Activated CD4-positive, alpha-beta T cell treated with anti-CD3 and anti-CD28 coated beads, Interleukin-2, amount 10 ng/mL, durations not matched to agents 7 days and 5 days (primary cell): ENCODE results near the gene FIP1L1. TPM values are rescaled to one million over a fixed set of nuclear protein-coding genes. Genes with fewer than 3 reads are reported as not detected.
"Not testable (repeated sequence)": the region's sequence is repeated elsewhere in the genome, so short reads cannot be mapped to it uniquely, and the experiment has no call there.

Experiments used
- CTCF ChIA-PET: fragments of 350-600 bp; sonication (Branson Sonifier 250); formaldehyde crosslinking; loops from one replicate; lab custom pipeline; 2021; ENCODE audit warnings: antibody characterized with exemption; lab: Charles Lee
- POLR2A ChIA-PET: fragments of 350-600 bp; sonication (Branson Sonifier 250); formaldehyde crosslinking; loops from one replicate; lab custom pipeline; 2021; ENCODE audit warnings: antibody characterized with exemption; lab: Charles Lee
- DNase-seq: peaks from one replicate; pipeline ENCODE4 v3.0.0-alpha.2; 2020
- H3K27ac Mint-ChIP-seq: one replicate; pipeline ENCODE4 v1.8.0; 2021; ENCODE audit warnings: mild to moderate bottlenecking, moderate library complexity, mixed read lengths
- H3K27me3 Mint-ChIP-seq: one replicate; pipeline ENCODE4 v1.8.0; 2021; ENCODE audit warnings: mixed read lengths
- H3K36me3 Mint-ChIP-seq: one replicate; pipeline ENCODE4 v1.8.0; 2021; ENCODE audit warnings: low read depth, mixed read lengths
- H3K4me1 Mint-ChIP-seq: one replicate; pipeline ENCODE4 v1.8.0; 2021; ENCODE audit warnings: mixed read lengths
- H3K4me3 Mint-ChIP-seq: one replicate; pipeline ENCODE4 v1.8.0; 2021; ENCODE audit warnings: mild to moderate bottlenecking, moderate library complexity, mixed read lengths
- H3K9me3 Mint-ChIP-seq: one replicate; pipeline ENCODE4 v1.8.0; 2021; ENCODE audit warnings: mixed read lengths
- total RNA-seq, 2 experiments: library from RNA; stranded (reverse); gene quantifications; one replicate each; pipeline ENCODE4 v1.2.3, GENCODE V29; 2021

FIP1L1 gene
- total RNA-seq, 2 experiments from 2014 or later, result 74.1 to 92.1 TPM

DNA sequence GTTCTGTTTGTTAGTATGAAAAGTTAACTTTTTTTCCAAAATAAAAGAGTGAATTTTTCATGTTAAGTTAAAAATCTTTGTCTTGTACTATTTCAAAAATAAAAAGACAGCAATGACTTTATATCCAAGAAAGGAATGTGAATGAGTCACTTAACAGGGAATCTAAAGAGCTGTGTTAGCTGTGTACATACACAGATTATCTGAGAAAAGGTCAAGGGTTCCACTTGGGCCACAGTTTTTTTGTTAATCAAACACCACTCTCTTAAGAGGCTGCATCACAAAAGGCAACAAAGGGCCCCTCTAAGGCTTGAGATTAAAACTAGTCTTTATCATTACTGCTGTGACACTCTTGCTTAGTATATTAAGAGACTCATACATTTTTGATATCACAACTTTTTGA is 82.1 kb downstream of the FIP1L1 start:
- Mint-ChIP-seq H3K4me3 (no peak overlapping the region), H3K36me3 (peaks cover 49% of the 10 kb centered on the region), H3K27me3 (no peaks in the 10 kb centered on the region), H3K27ac (no peak overlapping the region), H3K4me1 (no peaks in the 10 kb centered on the region), H3K9me3 (no peaks in the 10 kb centered on the region)
- DNase-seq, result no peak
- CTCF ChIA-PET, result interaction anchor here (0.5 to 0.7 kb wide), 2 partner anchors 9 to 125 kb away, joined by 3 read pairs; no protein-coding TSS in a partner anchor
- POLR2A ChIA-PET, result no interaction called here

DNA sequence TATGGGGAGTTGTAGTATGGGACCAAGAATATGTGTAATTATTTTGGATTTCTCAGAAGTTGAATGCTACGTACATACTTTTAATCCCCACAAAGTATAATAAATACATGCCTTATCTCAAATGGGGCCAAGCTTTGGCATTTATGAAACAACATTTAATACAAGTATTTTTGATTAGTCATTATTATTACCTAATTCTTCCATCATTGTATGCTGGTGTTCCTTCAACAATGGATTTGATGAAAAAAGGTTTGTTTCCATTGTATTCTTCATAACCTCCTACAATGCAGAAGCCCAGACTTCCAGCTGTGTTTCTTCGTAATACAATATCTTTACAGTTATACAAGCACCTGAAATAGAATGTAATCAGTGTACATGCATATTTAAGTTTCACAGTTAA is 83.8 kb downstream of the FIP1L1 start:
- no peak for DNase-seq
- peaks cover 35% of the 10 kb centered on the region for H3K36me3 Mint-ChIP-seq
- ChIA-PET CTCF (no interaction called here), POLR2A (no interaction called here)
- H3K9me3 Mint-ChIP-seq, result peaks cover 2% of the 10 kb centered on the region
- no peak overlapping the region for H3K4me3 Mint-ChIP-seq
- no peaks in the 10 kb centered on the region for H3K27me3 Mint-ChIP-seq
- H3K4me1 Mint-ChIP-seq, result no peaks in the 10 kb centered on the region
- H3K27ac Mint-ChIP-seq, result no peak overlapping the region

DNA sequence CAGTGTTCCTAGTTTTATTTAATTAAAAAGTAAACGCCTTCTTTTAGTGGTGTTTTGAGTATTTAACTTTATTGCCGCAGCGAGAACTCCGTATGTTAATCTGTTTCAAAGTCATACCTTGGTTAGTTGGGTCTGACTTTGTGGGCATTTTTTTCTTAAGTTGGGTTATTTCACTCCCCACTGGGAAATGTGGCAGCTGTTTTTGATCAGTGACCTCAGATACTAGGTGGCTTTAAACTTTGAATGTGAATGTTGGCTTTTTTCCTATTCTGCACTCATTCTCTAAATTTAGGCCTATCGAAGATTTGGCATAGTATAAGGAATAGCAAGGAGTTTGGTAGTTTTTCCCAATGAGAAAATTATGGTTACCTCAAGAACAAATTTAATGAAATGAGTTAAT is 85.9 kb downstream of the FIP1L1 start:
- Mint-ChIP-seq H3K9me3 (peaks cover 2% of the 10 kb centered on the region), H3K27ac (no peak overlapping the region), H3K4me1 (no peaks in the 10 kb centered on the region), H3K4me3 (no peak overlapping the region), H3K27me3 (no peaks in the 10 kb centered on the region), H3K36me3 (peaks cover 32% of the 10 kb centered on the region)
- DNase-seq, result no peak
- CTCF ChIA-PET, result no interaction called here
- POLR2A ChIA-PET, result no interaction called here

DNA sequence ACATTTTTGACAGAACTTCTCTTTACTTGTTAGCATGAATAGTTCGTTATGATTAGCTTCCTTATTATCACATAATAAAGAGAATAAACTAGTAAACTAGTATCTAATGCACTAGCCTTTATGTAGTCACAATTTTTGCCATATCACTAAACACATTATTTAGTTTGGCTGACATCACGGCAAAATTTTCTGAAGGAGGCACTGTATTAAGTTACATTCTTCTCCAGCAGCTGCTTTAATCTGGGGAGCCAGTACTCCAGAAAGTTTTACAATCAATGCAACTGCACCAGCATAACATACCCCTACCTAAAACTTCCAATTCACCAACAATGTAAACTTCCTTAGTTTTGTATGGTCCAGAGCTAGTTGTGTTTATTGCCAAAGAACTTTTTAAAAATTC is 87.8 kb downstream of the FIP1L1 start:
- Mint-ChIP-seq H3K27ac (no peak overlapping the region), H3K9me3 (peaks cover 8% of the 10 kb centered on the region), H3K4me3 (no peak overlapping the region), H3K27me3 (peaks cover 2% of the 10 kb centered on the region), H3K4me1 (no peaks in the 10 kb centered on the region), H3K36me3 (peaks cover 22% of the 10 kb centered on the region)
- no peak for DNase-seq
- POLR2A ChIA-PET, result no interaction called here
- CTCF ChIA-PET, result no interaction called here

DNA sequence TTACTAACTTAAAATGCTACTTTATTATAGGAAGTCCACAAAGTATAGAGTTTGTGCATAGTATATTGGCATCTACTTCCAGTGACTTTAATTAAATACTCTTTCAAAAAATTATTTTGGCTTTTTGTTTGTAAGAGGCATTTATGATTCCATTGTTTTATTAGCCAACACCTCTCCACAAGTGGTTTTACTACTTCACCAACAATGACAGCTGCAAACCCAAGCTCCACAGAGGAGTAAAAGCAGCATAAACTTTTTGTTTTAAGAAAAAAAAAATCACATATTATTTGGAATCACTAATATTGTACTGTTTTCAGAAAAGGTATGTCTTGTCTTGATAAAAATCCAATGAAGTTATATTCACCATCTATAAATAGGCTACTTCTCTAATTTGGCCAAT is 88.5 kb downstream of the FIP1L1 start:
- H3K9me3 Mint-ChIP-seq, result peaks cover 8% of the 10 kb centered on the region
- H3K36me3 Mint-ChIP-seq, result peaks cover 19% of the 10 kb centered on the region
- POLR2A ChIA-PET, result no interaction called here
- H3K27me3 Mint-ChIP-seq, result peaks cover 2% of the 10 kb centered on the region
- H3K4me3 Mint-ChIP-seq, result no peak overlapping the region
- no peak for DNase-seq
- no peak overlapping the region for H3K27ac Mint-ChIP-seq
- CTCF ChIA-PET, result no interaction called here
- no peaks in the 10 kb centered on the region for H3K4me1 Mint-ChIP-seq

DNA sequence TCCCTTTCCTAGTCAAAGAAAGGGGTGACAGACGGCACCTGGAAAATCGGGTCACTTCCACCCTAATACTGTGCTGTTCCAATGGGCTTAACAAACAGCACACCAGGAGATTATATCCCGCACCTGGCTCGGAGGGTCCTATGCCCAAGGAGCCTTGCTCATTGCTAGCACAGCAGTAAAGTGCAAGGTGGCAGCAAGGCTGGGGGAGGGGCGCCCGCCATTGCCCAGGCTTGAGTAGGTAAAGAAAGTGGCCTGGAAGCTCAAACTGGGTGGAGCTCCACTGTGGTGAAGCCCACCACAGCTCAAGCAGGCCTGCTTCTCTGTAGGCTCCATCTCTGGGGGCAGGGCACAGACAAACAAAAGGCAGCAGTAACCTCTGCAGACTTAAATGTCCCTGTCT is 89.1 kb downstream of the FIP1L1 start:
- H3K27ac Mint-ChIP-seq, POLR2A ChIA-PET, CTCF ChIA-PET, H3K4me1 Mint-ChIP-seq, H3K4me3 Mint-ChIP-seq, DNase-seq, H3K9me3 Mint-ChIP-seq, H3K27me3 Mint-ChIP-seq: not testable (repeated sequence)
- H3K36me3 Mint-ChIP-seq, result peaks cover 13% of the 10 kb centered on the region

DNA sequence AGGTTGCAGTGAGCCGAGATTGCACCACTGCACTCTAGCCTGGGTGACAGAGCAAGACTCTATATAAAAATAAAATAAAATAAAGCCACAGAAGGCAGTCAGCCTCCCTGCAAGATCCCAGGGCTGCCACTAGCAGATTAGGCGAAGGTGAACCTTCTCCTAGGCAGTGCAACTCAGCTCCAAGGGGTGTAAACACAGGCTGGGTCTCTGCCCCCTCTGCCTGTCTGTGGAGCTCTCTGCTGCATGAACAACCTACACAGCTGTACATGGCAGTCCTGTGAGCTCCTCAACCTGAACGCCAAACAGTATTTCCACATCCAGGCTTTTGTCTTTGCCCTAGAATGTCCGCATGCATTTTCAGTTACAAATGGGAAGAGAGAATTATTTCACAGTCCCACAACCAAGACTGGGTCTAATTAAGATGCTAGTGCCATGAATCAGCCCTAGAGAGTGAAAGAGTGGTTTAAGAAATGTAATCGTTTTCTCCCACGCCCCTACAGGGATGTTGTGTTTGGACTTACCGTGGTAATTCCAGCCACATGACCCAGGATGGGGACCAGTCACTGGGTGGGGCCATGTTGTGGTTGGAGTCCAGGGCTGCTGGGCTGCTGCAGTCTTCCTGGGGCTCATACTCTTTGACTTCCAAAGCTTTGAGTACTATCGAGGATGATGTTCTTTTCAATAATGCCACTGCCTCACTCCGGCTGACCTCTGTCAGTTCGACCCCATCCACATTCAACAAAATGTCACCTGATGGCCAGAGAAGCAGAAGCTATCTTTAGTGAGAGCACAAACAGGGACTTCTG is 99.0 kb downstream of the FIP1L1 start:
- no peak for DNase-seq
- Mint-ChIP-seq H3K4me3 (no peak overlapping the region), H3K4me1 (no peaks in the 10 kb centered on the region), H3K36me3 (no peaks in the 10 kb centered on the region), H3K9me3 (peaks cover 6% of the 10 kb centered on the region), H3K27me3 (peaks cover 4% of the 10 kb centered on the region), H3K27ac (no peak overlapping the region)
- CTCF ChIA-PET, result interaction anchor here (0.6 kb wide), 2 partner anchors 25 to 153 kb away, joined by 3 read pairs; no protein-coding TSS in a partner anchor
- POLR2A ChIA-PET, result no interaction called here

DNA sequence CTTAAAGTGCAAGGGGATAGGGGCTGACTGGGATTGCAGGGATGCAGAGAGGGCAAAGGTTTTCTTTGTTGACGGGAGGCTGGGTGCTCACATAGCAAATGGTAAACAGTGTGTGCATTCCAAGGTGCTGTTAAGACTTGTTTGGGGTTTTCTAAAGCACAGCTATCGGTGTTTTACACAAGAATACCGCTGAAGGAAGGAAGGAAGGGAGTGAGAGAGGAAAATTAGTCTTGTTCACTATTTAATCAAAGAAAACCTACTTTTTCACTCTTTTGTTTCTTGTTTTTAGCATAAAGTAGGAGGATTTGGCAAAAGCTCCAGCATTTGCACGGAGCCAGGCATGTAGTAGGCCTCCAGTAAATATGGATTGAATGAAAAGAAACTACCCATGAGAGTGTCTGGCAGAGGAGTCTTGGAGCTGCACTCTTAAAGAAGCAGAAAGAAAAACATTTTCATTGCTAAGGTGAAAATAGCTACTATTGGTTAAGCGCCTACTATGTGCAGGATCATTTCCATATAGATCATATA is 99.7 kb downstream of the FIP1L1 start:
- peaks cover 6% of the 10 kb centered on the region for H3K9me3 Mint-ChIP-seq
- H3K36me3 Mint-ChIP-seq, result no peaks in the 10 kb centered on the region
- peaks cover 4% of the 10 kb centered on the region for H3K27me3 Mint-ChIP-seq
- no peak overlapping the region for H3K4me3 Mint-ChIP-seq
- ChIA-PET CTCF (no interaction called here), POLR2A (interaction anchor here (0.5 kb wide), 1 partner anchor 785 kb away, joined by 4 read pairs; no protein-coding TSS in a partner anchor)
- DNase-seq, result no peak
- no peaks in the 10 kb centered on the region for H3K4me1 Mint-ChIP-seq
- no peak overlapping the region for H3K27ac Mint-ChIP-seq

DNA sequence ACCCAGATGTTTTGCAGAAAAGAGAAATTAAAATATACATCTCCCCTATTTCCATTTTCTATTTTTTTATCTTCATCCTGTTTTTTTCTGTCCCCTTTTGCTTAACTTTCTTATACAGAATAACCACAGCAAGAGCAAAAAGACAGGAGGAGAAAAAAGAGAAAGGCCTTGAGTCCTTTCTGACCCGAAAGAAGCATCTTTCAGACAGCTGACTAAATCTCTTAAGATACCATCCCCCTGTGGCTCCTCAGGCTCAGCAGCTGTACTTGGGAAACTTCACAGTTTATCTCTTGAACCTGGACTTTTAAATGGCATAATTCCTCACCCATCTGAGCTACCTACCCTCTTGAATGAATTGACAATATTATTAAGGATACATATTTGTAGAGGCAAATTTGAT is 100.2 kb downstream of the FIP1L1 start:
- no peak for DNase-seq
- Mint-ChIP-seq H3K9me3 (peaks cover 5% of the 10 kb centered on the region), H3K4me3 (no peak overlapping the region), H3K27ac (no peak overlapping the region), H3K27me3 (peaks cover 4% of the 10 kb centered on the region), H3K36me3 (no peaks in the 10 kb centered on the region), H3K4me1 (no peaks in the 10 kb centered on the region)
- POLR2A ChIA-PET, result no interaction called here
- CTCF ChIA-PET, result no interaction called here

DNA sequence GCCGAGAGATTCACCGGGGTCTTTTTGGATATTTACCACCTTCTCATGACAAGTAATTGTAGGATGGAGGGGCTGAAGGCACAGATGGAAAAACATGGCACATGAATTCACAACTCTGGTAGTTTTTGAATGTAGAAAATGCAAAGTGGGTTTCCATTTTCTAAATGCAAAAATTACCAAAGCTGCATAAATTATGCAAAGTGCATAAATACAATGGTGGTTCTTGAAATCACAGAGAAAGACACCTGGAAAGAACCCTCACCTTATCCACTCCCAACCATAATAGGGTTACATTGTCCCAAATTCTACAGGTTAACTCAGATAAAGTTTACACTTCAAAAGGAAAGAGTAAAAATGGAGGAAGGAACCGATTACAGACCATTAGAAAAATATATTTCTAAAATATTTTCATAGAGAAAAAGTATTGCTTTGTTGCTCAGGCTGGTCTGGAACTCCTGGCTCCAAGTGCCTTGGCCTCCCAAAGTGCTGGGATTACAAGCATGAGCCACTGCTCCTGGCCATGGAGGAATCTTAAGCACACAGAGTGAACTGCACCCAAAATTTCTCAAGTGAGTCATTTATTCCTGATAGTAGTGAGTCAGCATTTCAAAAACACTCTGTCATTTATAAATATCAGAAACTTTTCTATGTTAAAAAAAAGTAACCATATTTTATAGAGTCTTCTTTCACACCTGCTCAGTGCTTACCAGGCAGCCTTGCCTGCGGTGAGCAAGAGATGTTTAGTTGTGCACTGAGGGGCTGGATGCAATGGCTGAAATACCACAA is 101.4 kb downstream of the FIP1L1 start:
- Mint-ChIP-seq H3K27me3 (peaks cover 5% of the 10 kb centered on the region), H3K36me3 (no peaks in the 10 kb centered on the region), H3K4me1 (no peaks in the 10 kb centered on the region), H3K9me3 (no peaks in the 10 kb centered on the region), H3K27ac (no peak overlapping the region), H3K4me3 (no peak overlapping the region)
- ChIA-PET POLR2A (no interaction called here), CTCF (no interaction called here)
- DNase-seq, result no peak

DNA sequence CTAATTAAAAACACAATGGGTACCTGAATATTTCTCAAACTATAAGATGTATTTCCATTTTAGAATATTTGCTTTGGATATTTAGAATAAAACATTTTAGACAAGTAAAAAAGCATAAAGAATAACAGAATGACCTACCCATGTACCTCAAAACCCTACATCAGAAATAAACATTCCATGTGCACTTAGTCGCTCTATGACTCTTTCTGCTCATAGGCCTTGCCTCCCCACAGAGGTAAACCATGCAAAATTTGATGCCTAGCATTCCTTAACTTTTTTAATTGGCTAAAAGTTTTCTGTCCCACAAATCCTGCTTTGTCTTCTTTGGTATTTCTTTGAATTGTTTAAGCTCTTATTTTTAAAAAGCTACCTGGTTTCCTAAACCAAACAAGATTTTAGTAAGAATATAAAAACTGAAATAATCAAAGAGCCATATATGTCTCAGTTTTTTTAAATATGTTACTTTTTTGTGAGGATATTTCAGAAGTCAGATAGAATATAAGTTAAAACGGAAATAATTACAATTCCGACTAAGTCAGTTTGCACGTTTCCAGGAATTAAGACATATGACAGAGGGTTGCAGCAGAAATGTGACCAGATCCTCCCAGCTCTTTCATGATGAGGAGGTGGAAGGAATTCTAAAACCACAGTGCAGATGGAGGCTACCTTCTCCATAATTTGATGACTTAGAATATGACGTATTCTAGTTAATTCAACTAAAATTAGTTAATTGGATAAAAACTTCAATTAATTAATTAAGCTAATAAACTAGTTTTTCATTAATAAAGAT is 102.5 kb downstream of the FIP1L1 start:
- Mint-ChIP-seq H3K4me3 (no peak overlapping the region), H3K36me3 (no peaks in the 10 kb centered on the region), H3K27ac (no peak overlapping the region), H3K9me3 (no peaks in the 10 kb centered on the region), H3K27me3 (peaks cover 12% of the 10 kb centered on the region), H3K4me1 (no peaks in the 10 kb centered on the region)
- POLR2A ChIA-PET, result no interaction called here
- DNase-seq, result no peak
- CTCF ChIA-PET, result no interaction called here

DNA sequence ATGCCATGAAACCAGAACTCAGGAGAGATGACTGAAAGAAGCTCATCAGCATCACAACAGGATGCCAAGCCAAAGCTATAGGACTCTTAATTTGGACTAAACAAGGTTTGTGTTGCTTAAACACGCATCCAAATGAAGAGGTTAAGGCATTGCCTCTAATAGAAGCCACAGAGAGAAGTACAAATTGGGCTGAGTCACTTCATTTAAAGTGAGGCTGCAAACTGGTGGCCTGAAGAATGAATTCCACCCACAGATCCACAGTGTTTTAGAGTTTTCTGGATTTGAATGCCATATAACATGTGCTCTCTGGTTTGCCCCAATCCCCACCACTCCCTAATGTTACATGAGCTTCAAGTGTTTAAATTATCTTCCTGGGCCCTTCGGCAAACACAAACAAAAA is 103.5 kb downstream of the FIP1L1 start:
- no peaks in the 10 kb centered on the region for H3K4me1 Mint-ChIP-seq
- no peak overlapping the region for H3K4me3 Mint-ChIP-seq
- H3K27me3 Mint-ChIP-seq, result peaks cover 18% of the 10 kb centered on the region
- no peaks in the 10 kb centered on the region for H3K9me3 Mint-ChIP-seq
- H3K27ac Mint-ChIP-seq, result no peak overlapping the region
- H3K36me3 Mint-ChIP-seq, result no peaks in the 10 kb centered on the region
- no peak for DNase-seq
- ChIA-PET POLR2A (no interaction called here), CTCF (no interaction called here)
